NCI-H446 treated with DMSO at 0.1 percent for 48 hours (cell line): ENCODE data around the gene URAD.
"Not testable (repeated sequence)": the region's sequence is repeated elsewhere in the genome, so short reads cannot be mapped to it uniquely, and the experiment has no call there.

ENCODE experiments used
- DNase-seq: peaks from one replicate; lab custom pipeline; 2025; lab: John Stamatoyannopoulos, UW

Gene URAD

DNA sequence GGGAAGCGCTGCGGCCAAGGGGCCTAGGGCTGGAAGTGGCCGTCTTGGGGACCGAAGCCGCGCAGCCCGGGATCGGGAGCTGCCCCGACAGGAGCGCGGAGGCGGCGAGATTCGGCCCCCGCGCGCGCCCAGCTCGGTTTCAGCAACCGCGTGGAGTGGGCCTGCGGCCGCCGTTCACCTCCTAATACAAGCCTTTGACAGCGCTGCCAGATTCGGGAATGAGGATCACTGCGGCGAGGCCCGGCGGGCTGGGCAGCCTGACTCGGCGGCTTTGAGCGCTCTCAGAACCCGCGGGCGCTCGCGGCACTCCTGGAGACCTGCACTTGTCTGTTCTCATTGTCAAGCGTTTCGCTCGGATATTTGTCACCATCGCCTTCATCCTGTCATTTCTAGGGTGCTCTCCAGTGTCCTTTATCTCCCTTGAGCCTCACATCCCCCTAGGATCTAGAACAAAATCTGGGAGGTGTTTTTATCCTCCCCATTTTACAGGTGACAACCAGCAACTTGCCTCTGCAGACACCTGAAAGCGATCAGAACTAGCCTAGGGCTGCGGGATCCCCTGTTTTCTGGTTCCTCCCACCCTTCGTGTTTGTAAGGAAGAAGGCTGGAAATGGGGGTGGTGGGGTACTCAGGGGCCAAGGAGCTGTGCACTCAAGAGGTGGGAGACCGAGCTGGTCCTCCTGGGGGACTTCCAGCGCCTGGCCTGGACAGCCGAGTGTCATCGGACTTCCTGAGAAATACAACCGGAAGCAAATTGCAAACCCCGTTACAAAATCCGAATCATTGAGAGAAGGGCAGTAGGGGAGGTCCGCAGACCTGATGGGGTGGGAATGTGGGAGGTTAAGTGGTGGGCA lies 17.9 kb downstream of the URAD start:
- no peak for DNase-seq

DNA sequence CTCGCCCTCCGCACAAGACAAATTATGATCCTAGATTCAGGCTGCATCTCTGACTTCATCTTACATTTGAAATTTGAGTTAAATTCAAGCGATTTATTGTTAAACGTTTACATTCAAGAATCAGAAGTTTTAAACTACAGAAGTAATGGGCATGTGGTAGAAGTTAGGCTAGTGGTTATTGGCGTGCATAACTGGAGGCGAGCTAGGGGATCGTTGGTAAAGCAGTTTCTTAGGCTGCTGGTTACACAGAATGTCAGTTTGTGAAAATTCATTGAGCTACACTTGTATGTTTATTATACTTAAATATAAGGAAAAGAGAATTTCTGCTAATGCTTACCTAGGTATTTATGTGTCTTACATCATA lies 18.6 kb downstream of the URAD start:
- no peak for DNase-seq

DNA sequence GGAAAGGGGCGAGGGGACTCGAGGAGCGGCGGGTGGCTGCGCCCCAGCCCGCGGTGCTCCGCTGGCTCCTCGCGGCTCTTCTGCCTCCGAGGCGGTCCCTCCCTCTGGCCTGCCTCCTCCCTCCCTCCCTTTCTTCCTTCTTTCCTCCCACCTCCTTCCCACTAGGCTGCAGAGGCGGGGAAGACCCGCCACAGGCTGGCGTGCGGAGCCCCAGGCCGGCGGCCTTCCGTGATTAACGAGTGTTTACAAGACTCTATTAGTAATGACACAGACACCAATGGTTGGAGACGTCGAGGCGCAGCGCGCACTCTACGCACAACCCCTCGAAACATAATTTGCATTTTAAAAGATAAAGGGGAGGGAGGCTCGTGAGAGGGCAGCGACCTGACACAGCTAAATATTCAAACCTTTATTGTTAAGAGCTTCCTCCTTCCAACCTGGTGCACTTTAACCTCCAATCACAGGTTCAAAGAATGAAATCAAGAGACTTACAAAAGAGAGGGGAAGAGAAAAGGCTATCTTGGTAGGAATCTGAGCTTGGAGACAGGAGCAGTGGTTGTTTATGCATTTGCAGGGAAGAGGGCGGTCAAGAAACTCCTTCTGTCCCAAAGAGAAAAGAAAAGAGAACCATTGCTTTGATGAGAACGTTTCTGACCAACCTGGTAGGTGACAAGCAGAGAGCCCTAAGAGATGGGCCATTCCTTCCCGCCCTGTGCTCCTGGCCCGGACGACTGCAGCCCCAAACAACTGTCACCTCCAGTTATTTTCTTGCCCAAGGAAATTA lies 19.2 kb downstream of the URAD start, which contains the start of gene CDX2:
Gene CDX2, minus strand, starts transcription at position 234 of the 784 bp plus-strand sequence. CDS start 309 bp downstream, outside the sequence.
- no peak for DNase-seq

DNA sequence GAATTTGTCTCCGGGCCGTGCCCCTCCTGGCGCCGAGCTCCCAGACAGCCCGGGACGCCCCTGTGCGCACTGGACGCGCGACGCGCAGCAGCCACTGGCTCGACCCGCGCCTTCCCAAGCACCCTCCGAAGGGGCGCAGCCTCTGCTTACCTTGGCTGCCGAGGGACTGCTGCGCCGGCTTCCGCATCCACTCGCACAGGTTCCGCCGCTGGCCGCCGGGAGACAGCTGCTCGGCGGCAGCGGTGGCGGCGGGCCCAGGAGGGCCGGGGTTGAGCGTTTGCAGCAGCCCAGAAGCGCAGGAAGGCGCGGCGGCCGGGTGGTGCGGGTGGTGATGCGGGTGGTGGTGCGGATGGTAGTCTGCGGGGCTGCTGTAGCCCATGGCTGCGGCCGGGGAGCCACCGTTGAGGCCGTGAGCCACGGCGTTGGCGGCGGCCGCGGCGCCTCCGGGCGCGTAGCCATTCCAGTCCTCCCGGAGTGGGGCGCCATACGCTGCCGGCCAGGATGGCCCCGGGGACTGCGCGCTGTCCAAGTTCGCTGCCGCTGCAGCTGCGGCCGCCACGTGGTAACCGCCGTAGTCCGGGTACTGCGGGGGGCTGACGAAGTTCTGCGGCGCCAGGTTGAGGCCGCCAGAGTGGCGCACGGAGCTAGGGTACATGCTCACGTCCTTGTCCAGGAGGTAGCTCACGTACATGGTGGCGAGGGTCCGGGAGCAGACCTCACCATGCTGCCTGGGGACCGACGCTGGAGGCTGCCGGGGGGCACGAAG lies 20.0 kb downstream of the URAD start:
- DNase-seq, result no peak

DNA sequence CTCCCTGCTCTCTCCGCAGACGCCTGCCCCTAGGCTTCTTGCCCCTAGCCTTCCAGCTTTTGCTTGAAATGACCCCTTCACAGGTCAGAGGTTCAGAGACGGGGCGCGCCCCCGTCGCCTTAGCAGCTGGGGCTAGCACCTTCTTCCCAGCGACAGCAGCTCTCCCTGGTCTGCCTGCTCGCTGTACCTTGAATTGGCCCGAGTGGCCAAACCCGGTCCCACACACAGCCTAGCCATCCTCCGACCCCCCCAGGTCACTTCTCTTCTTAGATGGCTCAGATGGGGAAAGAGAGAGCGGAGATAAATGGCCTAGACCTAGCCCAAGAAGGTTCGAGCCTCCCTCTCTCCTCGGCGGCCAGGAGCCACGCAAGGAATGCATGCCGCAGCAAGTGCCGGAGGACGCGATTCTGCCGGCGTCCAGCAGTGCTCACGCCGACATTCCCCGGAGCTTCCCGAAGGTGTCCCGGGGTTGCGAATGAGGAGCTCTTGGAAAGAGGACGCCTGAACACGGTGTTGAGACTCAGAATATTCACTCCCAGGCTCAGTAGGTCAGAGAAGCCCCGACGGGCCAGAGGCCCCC lies 20.7 kb downstream of the URAD start:
- DNase-seq, result no peak

DNA sequence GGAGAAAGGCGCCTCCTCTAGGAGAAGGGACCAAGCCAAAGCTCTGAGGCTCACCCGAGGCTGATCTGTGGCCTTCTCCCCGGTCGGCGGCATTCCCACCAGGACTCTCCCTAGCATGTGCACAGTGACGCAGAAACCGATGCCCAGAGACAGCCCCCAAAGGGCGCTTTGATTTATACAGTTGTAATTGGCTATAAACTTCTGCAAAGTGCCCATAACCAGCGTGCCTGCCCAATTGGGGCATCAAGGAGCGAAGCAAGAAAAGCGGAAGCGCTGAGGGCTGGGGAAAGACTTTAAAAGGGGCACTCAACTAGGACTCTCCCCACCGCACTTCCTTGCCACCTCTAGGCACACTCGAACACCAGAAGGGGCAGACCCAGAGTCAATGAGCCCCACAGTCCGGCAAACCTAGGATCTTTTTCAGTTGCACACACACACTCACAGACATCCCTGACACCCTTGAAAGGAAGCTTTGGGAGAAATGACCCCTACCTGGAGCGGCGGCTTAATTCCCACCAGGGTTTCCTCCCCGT lies 21.2 kb downstream of the URAD start:
- DNase-seq, result no peak

DNA sequence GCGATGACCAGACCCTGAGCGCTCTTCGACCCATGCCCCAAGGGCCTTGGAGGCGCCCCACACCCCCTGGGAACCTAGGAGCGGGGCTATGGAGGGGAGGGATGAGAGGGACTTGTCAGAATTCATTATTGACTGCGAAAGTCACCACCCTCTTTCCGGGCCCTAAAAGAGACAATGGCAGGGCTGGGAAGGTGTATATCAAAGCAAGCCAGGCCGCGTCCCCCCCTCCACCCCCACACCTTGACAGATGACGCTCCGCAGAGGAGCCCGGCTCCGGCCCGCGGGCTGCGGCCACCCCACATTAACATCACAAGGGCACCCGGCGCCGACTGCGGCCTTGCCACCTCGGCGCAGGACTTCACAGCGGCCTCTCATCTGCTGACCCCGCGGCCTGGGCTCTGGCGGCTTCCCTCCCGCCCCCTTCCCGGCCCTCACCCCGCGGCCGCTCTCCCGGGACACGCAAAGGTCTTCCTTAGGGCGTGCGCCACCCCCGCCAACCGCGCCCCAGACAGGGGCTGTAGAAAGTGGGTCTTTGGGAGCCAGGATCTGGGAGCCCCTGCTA lies 21.8 kb downstream of the URAD start:
- no peak for DNase-seq

DNA sequence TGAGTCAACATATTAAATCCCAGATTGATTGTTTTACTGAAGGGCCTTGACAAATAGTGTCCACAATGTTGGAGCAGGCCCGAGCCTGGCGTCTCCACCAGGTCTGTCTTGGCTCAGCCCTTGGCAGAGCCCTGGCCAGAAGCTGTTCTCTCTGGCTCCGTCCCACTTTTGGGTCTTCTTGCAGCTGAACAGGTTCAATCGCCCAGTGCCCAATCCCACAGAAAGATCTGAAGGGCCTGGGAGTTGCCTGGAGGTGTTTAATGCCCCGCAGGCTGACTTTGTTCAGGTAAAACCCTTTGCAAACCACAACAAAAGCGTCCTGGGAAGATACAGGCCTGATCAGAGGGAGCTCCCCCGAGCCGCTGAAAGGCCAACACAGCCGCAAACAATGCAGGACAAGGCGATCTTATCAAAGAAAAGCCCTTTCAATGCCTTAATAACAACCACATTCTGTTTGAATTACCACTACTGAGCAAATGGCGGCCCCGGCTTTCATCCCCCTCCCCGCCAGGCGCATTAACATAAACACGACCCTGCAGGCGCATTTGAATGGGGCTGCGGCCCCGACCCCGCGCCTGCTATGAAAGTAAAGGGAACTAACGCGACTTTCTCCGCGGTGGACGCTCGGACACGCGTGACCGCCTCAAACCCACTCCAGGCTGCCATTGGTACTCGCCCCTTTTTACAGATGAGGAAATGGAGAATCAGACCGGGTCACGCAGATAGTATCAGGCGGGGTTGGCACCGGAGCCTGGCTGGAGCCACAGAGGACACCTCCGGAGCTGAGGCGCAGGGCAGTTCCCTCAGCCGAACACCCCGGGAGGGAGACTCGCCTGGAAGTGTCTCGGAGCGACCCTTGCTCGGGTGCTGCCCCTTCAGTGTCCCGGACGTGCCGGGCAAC lies 22.5 kb downstream of the URAD start:
- DNase-seq, result no peak

DNA sequence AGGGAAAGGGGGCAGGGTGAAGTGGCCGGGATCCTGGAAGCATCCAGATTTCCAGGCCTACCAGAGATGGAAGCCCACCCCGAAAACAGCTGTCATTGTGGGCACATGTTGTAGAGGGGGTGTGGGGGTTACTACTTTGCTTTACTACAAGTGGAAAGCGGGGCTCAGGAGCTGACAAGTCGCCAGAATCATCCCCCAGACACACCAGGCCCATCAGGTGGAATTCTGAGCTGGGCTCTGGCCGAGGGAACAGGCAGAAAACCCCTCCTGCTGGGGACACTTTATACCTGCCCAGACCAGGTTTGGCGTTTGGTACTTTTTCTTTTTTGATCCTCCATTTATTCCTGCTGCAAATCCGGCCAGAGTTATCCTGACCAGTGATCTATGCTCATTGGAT lies 23.2 kb downstream of the URAD start:
- no peak for DNase-seq

DNA sequence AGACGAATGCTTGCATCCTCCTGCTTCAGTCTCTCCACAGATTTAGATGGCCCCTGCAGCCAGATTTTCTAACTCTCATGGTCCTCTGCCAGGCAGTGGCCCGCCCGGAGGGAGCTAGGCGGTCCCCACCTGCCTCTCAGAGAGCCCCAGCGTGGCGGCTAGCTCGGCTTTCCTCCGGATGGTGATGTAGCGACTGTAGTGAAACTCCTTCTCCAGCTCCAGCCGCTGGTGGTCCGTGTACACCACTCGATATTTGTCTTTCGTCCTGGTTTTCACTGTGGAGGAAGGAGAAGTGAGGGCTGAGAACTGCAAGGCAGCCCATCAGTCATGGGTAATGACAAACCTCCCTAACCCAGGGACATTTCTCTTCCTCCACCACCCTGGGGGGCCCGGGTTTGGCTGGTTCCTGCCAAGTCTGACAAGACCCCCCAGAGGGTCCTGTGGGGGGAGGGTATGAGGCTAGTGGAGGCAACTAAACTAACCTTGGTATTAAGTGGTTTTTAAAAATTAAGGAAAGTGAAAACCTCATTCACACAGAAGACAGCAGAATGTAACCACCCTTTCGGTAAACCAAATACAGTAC lies 23.7 kb downstream of the URAD start:
- no peak for DNase-seq

DNA sequence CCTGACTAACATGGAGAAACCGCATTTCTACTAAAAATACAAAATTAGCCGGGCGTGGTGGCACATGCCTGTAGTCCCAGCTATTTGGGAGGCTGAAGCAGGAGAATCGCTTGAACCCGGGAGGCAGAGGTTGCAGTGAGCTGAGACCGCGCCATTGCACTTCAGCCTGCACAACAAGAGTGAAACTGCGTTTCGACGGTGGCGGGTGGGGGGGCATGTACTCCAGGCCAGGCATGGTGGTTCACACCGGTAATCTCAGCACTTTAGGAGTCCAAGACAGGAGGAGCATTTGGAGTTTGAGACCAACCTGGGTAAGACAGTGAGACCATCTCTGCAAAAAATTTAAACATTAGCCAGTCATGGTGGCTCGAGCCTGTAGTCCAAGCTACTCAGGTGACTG lies 24.3 kb downstream of the URAD start:
- not testable (repeated sequence) for DNase-seq

DNA sequence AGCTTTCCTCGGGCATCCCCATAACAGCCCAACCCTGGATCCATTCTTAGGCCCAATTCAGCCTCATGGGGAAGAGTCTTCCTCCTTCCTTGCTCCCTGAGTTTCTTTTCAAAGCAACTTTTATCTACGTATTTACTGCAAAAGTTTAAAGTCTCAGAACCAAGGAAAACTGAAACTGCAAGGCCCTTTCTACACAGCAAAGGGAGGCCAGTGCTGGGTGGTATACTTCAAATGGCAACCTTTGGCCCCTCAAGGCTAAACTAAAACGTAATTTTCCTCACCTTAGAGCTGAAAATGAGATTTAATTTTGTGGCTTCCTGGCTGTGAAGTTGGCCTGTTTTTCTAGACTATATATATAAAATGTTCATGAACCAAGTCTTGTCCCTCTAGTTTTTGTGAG lies 25.0 kb downstream of the URAD start:
- DNase-seq, result no peak

DNA sequence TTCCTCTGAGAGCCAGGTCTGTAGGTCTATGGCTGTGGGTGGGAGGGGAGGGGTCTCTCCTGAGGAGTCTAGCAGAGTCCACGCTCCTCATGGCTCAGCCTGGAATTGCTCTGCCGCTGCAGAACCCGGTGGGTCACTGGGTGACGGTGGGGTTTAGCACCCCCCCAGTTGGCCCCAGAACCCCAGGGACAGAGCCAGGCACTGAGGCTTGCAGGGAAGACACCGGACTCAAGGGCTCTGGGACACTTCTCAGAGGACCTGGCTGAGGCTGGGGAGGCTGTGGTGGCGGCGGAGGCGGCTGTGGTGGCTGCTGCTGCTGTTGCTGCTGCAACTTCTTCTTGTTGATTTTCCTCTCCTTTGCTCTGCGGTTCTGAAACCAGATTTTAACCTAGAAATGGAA lies 25.5 kb downstream of the URAD start:
- no peak for DNase-seq

DNA sequence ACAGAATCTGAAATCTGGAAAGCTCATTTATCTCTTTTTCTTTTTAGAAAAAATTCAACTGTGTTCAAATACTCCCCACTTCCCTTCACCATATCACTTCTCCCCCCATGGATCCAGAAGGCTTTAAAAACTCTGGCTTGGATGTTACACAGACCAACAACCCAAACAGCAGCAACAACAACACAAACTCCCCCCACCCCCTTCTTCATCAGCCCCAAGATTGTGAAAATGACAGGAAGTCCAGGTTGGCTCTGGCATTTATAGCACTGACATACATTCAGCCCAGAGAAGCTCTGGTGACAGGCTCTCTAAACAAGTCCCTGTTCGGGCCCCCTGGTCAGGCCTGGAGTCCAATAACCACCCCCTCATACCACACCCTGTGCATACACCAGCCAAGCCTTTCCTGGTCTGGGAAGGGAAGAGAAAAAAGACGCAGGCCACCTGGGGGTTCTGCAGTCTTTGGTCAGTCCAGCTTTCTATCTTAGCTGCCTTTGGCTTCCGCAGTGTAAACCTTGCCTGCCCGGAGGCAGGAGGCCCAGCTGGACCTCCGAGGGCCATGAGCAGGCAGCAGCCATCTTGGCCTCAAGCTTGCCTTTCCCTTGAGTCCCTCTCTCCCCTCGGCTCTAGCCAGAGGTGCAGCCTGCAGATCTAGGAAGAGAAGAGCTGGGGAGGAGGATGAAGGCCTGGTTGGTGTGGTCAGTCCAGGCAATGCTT lies 26.2 kb downstream of the URAD start:
- DNase-seq, result no peak

DNA sequence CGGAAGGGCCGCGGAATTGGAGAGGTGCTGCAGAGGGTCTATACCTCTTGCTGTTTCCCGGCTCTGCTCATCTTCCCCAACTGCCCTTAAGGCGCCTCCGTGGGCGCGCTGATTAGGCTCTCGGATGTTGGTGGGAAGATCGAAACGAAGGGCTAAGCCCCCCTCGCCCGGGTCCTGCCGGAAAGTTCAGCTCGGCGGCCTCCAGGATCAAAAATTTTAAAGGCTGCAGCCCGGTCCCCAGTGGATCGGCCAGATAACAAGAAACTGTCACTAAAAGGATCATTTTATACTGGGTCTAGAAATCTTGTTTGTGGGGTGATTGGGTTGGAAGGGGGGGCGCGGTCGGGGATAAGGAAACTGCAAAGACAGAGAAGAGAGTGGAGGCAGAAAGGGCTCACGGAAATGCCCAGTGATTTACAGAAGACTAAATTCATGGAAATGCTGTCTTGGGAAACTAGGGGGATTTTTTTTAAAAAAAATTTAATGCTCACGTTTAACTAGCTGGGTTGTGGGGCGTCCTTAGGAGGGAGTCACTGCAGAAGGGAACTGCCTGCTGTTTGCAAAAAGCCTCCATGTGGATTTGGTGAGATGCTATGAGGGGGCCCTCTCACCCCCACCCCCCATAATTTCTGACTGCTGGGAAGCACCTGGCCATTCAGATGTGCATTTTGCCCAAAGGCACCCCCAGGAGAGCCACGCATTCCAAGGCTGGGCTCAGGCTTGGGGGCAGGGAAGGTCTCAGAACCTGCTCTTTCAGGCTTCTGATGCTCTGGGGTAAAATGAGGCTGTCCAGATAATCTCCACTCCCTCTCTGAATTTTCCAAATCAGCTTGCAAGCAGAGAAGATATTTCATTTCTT lies 27.0 kb downstream of the URAD start:
- DNase-seq, result no peak

DNA sequence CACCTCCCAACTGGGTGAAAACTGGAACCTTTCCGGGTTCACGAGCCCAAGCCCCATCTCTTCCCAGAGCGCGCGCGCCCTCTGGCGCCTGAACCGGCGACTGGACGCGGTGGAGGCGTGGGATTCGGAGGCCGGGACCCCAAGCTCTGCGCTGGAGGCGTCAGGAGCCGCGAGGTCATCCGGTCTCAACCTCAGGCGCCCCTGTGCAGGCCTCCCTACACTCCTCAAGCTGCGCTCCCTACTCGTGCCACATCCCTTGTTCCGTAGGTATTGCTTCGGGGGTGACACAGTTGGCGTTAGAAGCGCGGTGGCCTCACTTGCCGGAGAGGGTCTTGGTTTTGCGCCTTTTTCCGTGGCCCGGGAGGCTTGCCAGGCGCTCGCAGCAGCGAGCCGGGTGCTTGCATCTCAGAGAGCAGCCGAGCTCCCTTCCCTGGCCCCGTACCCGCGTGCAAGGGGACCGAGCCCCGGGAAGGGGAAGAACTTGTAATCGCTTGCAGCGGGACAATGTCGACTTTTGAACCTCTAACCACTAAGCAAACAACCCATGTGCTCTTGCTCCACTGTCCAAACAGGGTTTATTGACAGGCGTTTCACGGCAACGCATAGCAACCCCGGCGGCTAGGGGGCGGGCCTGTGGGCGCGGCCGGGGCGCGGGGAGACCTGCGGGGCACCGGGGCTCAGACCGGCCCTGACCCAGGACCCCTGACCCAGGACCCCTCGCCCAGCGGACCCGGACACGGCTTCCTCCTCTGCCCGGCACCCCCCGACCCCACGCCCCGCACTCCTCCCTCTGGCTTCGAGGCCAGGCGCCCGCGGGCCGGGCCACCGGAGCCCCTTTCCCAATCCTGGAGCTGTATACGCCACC lies 27.9 kb downstream of the URAD start:
- no peak for DNase-seq

DNA sequence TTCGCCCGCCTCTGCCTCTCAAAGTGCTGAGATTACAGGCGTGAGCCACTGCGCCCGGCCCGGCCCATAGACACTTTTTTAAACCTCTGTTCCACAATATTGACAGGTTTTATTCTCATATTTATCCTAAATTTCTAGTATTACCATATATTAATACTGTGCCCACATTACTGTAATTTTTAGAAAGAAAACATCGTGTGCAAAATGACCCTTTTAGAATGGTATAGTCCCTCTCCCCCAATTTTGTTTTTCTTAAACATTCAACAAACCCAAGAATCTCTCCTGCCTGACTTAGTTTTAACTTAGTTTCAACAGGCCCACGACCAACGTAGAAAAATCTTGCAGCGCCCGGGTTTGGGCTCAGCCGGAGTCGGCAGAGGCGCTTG lies 28.5 kb downstream of the URAD start:
- no peak for DNase-seq
